Stimulated activated CD4-positive, alpha-beta T cell treated with anti-CD3 and anti-CD28 coated beads, Interleukin-4, amount 100 ng/mL, for 24 hours (primary cell): ENCODE data around the gene VSTM1.

Source experiments
- DNase-seq: peaks from one replicate; pipeline ENCODE4 v3.0.0-alpha.2; 2020

VSTM1 gene

GRCh38 chr19:54009440-54009839 lies 54.3 kb downstream of the VSTM1 start:
- no peak for DNase-seq

GRCh38 chr19:54002495-54003315 lies 61.0 kb downstream of the VSTM1 start:
- DNase-seq, result no peak

- no peak for DNase-seq
These were observed 62.2 kb downstream of the VSTM1 start for GRCh38 chr19:54001496-54001895.

- DNase-seq, result no peak
These were observed 64.0 kb downstream of the VSTM1 start for GRCh38 chr19:53999694-54000093.

GRCh38 chr19:53998223-53998622 lies 65.5 kb downstream of the VSTM1 start:
- no peak for DNase-seq

- no peak for DNase-seq
These were observed 68.9 kb downstream of the VSTM1 start for GRCh38 chr19:53994811-53995210.

GRCh38 chr19:53993448-53993847 lies 70.2 kb downstream of the VSTM1 start:
- DNase-seq, result no peak

GRCh38 chr19:53992815-53993214 lies 70.9 kb downstream of the VSTM1 start:
- DNase-seq, result no peak

GRCh38 chr19:53992211-53992610 lies 71.5 kb downstream of the VSTM1 start:
- no peak for DNase-seq

GRCh38 chr19:53991224-53992113 lies 72.2 kb downstream of the VSTM1 start, which contains the start of gene CACNG6:
Gene CACNG6, plus strand, starts transcription at chr19:53991637. Its CDS starts 1,241 bp downstream, at chr19:53992878.
- no peak for DNase-seq
